Measurements from ENCODE around the gene ZNF584.
"Not testable (repeated sequence)": the region's sequence is repeated elsewhere in the genome, so short reads cannot be mapped to it uniquely, and the experiment has no call there.

The ZNF584 gene

DNA sequence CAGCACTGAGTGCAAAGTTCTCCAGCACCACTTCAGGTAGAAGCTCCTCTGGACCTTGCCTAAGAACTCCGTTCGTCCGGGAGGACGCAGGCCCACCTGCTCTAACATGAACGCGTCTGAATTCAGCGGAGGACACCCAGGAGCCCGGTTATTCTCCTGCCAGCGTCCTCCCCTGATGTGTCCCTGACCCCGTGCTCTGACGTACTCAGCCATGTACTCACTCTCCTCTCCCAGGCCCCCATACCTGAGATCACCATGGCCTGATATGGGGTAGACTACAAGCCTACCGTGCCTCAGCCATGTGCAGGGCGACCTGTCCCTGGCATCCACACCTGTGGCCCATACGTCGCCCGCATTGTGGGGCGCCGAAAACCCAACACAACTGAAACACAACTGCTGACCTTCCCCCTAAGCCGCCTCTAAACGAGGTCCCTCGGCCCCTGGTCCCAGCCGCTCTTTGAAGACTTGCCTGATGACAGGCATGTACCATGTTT is 744 bp upstream of the ZNF584 start:
- DNase-seq, result no peak

DNA sequence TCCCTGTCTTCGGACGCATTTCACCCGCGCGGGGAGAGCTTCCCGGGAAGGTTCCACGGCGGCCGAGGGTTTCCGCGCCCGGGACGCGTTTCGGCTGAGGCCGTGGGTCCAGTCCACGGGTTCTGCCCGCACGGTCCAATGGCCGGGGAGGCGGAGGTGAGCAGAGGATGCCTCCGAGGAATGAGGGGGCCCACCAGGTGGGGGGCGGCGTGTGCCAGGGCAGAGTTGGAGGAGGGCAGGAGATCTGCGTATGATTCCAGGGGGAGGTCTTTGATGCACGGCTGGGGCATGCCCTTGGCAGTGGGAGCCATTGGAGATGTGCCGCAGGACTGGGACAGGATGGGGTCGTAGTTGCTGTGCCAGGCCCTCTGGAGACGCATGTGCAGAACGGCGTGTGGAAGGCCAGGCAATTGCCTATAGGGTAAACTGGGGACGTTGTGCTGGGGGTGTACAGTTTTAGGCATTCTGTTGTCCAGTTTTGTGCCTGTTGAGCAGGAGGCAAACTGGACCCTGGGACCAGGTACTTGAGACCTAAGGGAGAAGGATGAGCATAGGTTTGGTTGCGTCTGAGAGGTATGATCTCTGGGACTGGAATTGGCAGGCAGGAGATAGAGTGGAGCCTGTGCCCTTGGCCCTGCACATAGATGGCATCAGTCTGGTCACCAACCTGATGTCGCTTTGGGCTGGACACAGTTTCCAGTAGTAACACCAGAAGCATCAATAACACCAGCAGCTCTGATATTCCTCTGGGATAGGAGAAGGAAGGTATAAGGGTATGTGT is 751 bp downstream of the ZNF584 start:
- DNase-seq, result no peak

DNA sequence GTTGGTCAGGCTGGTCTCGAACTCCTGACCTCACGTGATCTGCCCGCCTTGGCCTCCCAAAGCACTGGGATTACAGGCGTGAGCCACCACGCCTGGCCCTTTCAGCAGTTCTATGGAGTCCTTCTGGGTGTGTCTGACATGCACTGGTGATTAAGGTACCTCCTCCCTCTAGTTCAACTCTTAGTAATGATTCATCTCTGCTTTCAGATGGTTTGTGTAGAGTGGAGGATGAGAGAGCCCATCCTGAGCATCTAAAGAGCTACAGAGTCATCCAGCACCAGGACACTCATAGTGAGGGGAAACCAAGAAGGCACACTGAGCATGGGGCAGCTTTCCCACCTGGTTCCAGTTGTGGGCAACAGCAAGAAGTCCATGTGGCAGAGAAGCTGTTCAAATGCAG is 8.2 kb downstream of the ZNF584 start:
- DNase-seq, result no peak

DNA sequence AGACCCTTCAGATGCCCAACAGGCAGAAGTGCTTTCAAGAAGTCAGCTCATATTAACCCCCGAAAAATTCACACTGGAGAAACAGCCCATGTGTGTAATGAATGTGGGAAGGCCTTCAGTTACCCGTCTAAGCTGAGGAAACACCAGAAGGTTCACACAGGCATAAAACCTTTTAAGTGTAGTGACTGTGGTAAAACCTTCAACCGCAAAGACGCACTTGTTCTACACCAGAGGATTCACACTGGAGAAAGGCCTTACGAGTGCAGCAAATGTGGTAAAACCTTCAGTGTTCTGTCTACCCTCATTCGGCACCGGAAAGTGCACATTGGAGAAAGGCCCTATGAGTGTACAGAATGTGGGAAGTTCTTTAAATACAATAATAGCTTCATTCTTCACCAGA is 8.6 kb downstream of the ZNF584 start:
- DNase-seq, result no peak

DNA sequence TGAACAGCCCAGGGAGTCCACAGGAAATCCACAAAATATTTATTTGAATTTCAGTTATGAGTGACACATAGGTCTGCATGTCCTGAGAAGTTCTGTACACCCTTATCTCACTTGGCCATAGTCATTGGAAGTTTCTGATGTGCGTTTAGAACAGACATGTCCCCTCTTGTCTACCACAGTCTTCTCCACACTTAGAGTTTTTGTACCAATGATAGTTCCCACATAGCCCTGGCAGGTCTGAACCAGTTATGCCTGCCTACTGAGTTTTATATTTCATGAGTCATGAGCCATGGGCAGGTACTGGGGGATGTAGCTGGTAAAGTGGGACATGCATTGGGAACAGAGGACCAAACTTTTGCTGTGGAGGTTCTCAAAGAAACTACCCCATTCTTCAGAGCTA is 20.2 kb downstream of the ZNF584 start:
- no peak for DNase-seq

DNA sequence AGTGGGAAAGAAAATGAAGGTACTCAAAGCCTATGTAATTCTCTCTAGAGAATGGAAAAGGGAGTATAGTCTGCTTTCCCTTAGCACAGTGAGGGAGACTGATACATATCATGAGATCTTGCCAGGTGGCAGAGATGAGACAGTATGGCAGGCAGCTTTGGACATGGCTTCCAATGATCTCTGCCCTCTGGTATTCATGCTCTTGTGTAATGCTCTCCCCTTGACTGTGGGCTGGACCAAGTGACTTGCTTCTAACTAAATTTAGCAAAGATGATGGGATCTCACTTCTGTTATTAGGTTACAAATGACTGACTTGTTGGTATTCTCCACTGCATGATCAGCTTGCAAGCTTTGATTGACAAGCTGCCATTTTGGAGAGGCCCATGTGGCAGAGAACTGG is 21.3 kb downstream of the ZNF584 start:
- no peak for DNase-seq

DNA sequence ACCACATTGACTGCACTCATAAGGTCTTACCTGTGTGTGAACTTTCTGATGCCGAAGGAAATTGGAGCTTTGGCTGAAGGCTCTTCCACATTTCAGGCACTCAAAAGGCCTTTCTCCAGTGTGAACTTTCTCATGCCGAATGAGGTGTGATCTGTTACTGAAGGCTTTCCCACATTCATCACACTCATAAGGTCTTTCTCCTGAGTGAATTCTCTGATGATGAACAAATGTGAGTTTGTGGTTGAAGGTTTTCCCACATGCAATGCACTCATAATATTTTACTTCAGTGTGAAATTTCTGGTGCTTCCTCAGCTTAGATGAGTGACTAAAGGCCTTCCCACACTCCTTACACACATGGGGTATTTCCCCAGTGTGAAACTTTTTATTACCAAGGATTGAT is 25.8 kb downstream of the ZNF584 start:
- no peak for DNase-seq

DNA sequence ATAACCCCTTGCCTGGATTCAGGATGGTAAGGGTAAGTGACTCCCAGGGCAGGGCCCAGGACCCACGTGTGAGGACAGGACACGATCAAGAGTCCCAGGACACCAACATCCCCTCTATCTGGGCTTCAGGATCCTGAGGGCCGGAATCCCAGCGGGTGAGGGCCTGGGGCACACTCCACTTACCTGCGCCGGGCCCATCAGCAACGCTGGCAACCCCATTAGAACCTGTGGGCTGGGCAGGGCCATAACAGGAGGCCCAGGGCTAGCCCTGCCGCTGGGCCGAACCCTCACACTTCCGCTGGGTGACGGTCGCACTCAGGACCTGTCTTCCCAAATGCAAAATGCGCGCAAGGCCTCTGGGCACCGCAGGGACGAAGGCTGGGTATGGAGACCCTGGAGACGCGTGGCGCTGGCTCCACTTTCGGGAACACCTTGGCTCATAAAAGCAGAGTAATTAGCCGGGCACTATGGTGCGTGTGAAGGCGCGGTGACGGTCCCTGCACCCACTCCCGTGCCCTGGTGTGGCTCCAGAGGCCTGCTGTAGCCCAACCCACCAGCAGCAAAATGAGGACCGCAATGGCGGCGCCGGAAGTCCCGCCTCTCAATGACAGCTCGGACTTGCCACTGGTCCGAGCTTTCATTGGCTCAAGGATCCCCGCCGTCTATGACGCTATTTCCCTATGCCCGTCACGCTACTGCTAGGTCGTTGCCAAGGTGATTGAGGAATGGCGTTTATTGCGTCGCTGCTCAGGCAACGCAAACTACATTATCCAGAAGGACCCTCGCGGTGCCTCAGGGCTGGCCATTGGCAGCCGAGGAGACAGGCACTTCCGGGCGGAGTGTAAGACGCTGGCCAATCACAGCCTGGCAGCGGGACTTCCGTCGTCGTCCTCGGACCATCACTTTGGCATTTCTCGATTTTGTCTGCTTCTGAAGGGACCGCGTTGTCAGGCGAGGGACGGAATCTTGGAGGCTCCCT is 31.4 kb downstream of the ZNF584 start, which contains the start of gene ZNF132:
Gene ZNF132, minus strand, starts transcription at position 578 of the 979 bp plus-strand sequence. Its CDS starts 332 bp downstream, at position 246.
- peak; percentile 98 for DNase-seq

DNA sequence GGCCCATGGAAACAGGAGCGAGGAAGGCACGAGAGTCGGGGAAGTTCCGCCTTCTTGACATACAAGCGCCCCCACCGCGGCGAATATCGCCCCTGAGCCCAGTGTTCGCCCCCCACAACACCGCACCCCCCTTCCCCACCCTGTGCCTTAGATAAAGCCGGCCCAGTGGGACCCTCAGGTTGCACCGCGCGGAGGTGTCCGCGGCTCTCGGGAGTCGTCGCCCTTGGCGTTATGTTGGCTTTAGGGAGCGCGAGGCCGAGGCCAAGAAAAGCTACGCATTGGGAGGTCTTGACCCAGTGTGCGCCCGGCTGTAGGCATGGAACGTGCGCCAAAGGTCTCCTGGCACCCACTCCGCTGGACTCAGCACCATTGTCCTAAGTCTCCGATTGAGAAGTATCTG is 32.1 kb downstream of the ZNF584 start:
- no peak for DNase-seq

DNA sequence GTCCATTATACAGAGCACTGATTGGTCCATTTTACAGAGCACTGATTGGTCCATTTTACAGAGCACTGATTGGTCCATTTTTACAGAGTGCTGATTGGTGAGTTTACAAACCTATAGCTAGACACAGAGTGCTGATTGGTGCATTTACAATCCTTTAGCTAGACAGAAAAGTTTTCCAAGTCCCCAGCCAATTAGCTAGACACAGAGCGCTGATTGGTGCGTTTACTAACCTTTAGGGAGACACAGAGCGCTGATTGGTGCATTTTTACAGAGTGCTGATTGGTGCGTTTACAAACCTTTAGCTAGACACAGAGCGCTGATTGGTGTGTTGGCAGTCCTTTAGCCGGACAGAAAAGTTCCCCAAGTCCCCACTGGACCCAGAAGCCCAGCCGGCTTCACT is 34.5 kb downstream of the ZNF584 start:
- not testable (repeated sequence) for DNase-seq

DNA sequence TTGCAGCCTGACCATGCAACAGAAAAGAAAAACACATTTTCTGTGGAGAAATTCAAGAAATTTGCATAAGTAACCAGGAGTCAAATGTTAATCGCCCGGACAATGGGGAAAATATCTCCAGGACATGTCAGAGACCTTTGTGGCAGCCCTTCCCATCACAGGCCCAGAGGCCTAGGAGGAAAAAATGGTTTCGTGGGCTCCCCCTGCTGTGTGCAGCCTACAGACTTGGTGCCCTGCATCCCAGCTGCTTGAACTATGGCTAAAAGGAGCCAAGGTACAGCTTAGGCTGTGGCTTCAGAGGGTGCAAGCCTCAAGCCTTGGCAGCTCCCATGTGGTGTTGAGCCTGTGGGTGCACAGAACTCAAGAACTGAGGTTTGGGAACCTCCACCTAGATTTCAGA is 40.4 kb downstream of the ZNF584 start:
- not testable (repeated sequence) for DNase-seq

DNA sequence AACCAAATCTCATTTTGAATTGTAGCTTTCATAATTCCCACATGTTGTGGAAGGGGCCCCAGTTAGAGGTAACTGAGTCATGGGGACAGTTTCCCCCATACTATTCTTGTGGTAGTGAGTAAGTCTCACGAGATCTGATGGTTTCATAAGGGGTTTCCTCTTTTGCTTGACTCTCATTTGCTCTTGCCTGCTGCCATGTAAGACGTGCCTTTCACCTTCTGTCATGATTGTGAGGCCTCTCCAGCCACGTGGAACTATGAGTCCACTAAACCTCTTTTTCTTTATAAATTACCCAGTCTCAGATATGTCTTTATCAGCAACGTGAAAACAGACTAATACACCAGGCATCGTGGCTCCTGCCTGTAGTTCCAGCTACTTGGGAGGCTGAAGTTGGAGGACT is 41.5 kb downstream of the ZNF584 start:
- DNase-seq, result not testable (repeated sequence)

DNA sequence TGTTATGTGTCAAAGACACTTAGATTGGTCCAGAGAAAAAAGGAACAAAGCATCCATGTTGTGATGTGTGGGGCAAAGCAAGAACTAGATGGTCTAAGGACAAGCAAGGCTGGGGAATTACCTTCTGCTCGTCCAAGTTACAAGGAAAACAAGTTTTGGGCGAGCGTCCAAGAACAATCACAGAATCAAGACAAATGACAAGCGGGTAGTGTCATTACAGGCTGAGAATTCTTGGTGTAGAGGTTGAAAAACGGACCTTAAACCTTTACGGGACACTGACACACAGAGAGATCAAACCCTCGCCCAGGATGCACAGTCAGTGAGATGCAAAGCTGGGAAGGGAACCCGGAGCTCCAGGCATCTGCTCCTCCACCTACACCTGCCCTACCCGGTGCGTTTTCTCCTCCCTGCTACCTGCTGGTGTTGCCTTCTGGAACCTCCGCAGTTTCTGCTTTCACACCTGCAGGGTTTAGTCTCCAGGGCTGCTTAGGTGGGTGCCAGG is 42.5 kb downstream of the ZNF584 start:
- no peak for DNase-seq

DNA sequence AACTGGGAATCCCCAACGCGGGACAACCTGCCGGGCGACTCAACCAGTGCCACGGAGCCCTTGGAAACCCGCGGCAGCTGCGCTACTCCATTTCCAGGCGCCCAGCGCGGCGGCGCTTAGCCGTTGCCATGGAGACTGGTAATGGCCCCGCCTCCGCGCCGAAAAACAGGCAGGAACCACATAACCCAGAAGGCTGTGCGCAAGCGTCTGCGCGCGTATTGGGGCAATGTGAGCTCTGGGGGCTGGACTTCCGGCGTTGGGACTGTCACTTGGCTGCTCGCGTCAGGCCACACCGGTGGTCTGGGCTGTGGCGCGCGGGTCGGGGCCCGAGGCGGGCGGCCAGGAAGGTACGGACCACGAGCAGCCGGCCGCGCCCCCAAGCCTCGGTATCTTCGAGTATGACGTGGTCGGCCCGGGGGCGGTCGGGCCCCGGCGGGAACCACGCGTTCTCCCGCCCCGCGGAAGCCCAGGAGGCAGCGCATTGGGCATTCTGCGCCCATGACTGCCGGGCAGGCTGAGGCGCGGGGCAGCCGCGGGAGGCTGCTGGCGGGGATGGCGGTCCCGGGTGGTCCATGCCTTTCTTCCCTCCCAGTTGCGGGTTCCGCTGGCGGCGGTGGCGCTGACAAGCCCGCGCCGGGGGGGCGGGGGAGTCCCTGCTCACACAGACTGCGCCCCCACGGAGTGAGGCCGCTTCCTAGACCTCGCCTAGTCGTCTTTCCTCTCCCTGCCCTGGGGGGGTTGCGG is 43.1 kb downstream of the ZNF584 start, which contains the start of gene ZNF324B:
Gene ZNF324B, plus strand, starts transcription at position 265 of the 744 bp plus-strand sequence. CDS start 2,080 bp downstream, outside the sequence.
- DNase-seq, result peak; percentile 97

DNA sequence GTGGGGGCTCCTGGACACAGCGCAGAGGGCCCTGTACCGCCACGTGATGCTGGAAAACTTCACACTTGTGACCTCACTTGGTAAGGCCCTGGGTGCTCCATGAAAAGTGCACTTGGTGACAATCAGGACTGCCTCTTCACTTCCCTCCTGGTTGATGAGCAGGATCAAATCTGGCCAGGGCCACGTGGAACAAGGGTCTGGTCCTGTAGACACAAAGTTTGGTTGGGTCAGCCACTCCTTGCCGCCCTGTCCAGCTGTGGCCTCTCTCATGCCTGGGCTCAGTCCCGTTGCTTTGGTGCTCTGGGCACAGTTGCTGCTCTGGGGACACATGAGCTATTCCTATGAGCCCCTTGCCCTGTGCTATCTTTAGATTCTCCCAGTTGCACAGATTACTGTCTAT is 45.3 kb downstream of the ZNF584 start:
- no peak for DNase-seq

DNA sequence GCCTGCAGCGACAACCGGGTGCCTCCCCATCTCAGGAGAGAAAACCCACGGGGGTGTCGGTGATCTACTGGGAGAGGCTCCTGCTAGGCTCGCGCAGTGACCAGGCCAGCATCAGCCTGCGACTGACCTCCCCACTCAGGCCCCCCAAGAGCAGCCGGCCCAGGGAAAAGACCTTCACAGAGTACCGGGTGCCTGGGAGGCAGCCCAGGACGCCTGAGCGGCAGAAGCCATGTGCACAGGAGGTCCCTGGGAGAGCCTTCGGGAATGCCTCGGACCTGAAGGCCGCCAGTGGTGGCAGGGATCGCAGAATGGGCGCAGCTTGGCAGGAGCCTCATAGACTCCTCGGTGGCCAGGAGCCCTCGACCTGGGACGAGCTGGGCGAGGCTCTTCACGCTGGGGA is 46.9 kb downstream of the ZNF584 start:
- no peak for DNase-seq

DNA sequence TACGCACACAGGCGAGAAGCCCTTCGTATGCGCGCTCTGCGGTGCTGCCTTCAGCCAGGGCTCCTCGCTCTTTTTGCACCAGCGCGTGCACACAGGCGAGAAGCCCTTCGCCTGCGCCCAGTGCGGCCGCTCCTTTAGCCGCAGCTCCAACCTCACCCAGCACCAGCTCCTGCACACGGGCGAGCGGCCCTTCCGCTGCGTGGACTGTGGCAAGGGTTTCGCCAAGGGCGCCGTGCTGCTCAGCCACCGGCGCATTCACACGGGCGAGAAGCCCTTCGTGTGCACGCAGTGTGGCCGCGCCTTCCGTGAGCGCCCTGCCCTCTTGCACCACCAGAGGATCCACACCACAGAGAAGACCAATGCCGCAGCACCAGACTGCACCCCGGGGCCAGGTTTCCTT is 47.7 kb downstream of the ZNF584 start:
- DNase-seq, result no peak

DNA sequence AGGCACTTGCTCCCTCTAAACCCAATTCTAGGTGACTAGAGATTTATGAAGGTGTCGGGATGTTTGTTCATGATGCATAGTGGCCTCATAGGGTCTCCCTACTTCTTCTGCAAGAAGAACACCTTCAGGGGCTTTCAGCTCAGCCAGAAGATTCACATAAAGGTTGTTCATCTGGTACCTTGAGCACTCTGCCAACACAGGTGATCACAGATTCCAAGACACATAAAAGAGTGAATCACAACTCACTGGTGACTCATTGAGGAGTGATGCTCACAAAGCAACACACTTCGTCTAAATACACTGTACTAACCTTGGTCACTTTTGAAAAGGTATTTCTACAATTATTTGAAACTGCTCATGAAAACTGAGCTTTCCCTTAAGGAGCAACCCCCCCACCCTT is 51.6 kb downstream of the ZNF584 start:
- no peak for DNase-seq

DNA sequence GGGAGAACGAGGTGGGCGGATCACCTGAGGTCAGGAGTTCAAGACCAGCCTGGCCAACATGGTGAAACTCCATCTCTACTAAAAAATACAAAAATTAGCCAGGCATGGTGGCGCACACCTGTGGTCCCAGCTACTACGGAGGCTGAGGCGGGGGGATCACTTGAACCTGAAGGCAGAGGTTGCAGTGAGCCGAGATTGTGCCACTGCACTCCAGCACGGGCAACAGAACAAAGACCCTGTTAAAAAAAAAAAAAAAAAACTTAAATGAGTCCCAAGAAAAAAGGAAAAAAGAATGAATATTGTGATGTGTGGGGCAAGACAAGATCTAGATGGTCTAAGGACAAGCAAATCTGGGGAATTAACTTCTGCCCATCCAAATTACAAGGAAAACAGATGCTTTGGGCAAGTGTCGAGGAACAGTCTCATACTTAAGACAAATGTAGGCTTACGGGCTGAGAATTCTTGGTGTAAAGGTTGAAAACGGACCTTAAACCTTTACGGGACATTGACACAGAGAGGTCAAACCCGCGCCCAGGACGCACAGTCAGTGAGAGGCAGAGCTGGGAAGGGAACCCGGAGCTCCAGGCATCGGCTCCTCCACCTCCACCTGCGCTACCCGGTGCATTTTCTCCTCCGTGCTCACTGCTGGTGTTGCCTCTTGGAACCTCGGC is 57.8 kb downstream of the ZNF584 start:
- DNase-seq, result no peak

DNA sequence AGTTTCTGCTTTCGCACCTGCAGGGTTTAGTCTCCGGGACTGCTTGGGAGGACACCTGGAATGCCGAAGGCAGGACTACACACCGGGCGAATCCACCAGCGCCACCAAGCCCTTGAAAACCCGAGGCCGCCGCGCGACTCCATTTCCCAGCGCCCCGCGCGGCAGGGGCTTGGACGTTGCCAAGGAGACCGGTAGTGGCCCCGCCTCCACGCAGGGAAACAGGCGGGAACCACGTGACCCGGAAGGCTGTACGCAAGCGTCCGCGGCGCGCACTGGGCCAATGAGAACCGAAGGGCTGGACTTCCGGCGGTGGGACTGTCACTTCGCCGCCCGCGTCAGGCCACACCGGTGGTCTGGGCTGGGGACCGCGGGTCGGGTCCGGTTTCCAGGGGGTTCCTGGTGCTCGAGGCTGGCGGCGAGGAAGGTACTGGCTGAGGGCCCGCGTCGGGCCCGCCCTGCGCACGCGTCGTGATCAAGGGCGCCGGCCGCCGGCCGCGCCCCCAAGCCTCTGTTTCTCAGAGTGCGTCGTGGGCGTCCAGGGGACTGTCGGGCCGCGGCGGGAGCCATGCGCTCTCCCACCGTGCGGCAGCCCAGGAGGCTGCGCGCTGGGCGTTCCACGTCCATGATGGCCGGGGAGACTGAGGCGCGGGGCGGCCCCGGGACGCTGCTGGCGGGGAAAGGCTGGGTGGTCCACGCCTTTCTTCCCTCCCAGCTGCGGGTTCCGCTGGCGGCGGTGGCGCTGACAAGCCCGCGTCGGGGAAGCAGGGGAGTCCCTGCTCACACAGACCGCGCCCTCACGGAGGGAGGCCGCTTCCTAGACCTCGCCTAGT is 58.5 kb downstream of the ZNF584 start, which contains the start of gene ZNF324:
Gene ZNF324, plus strand, starts transcription at position 321 of the 830 bp plus-strand sequence. CDS start 2,106 bp downstream, outside the sequence.
- DNase-seq, result peak; percentile 99

Data from suppressor macrophage treated with lipopolysaccharide for 4 hours (primary cell).